Ectodermal cell (in vitro differentiated cells): ENCODE data around the gene DAB1.

ENCODE experiments used
- H3K27ac ChIP-seq: 2 replicates; pipeline ENCODE4 v1.7.0; 2013; ENCODE audit warnings: mild to moderate bottlenecking, low read depth, low read length; ENCODE audit not compliant: insufficient read depth, poor library complexity, severe bottlenecking
- H3K27me3 ChIP-seq: 2 replicates; pipeline ENCODE4 v1.7.0; 2013; ENCODE audit warnings: mild to moderate bottlenecking, low read length; ENCODE audit not compliant: insufficient read depth, control insufficient read depth, poor library complexity, severe bottlenecking
- H3K36me3 ChIP-seq: one replicate; pipeline ENCODE4 v1.7.0; 2013; ENCODE audit warnings: low read length; ENCODE audit not compliant: control insufficient read depth, insufficient read depth
- H3K4me1 ChIP-seq: one replicate; pipeline ENCODE4 v1.7.0; 2013; ENCODE audit warnings: low read length; ENCODE audit not compliant: control insufficient read depth, insufficient read depth
- H3K4me3 ChIP-seq: 2 replicates; pipeline ENCODE4 v1.7.0; 2013; ENCODE audit warnings: low read depth, low read length, control low read depth; ENCODE audit not compliant: insufficient read depth
- H3K9me3 ChIP-seq: 2 replicates; pipeline ENCODE4 v1.7.0; 2013; ENCODE audit warnings: mild to moderate bottlenecking, low read length, moderate library complexity; ENCODE audit not compliant: control insufficient read depth
- WGBS, 2 experiments: methylation state at CpG; one replicate each; pipeline ENCODE4 v1.1.7; 2013; ENCODE audit warnings: missing lambda C conversion rate in 2 of 2; 5-methylcytosine and 5-hydroxymethylcytosine counted together

The DAB1 gene

DNA sequence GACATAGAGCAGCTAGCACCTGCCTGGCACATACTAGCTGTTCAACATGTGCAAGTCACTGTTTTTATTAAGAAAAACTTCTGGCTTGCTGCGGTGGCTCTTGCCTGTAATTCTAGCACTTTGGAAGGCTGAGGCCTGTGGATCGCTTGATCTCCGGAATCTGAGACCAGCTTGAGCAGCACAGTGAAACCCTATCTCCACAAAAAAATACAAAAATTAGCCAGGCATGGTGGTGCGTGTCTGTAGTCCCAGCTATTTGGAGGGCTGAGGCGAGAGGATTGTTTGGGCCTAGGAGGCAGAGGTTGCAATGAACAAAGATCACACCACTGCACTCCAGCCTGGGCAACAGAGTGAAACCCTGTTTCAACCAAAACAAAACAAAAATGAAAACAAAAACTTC lies 430.4 kb downstream of the DAB1 start:
- H3K4me1 ChIP-seq = no peaks in the 10 kb centered on the region
- no peaks in the 10 kb centered on the region for H3K9me3 ChIP-seq
- H3K27ac ChIP-seq = no peak overlapping the region
- H3K4me3 ChIP-seq = no peak overlapping the region
- H3K27me3 ChIP-seq = no peaks in the 10 kb centered on the region
- 84 to 89% methylated on average over 5 of the region's 5 CpGs for WGBS, 2 experiments
- no peaks in the 10 kb centered on the region for H3K36me3 ChIP-seq

DNA sequence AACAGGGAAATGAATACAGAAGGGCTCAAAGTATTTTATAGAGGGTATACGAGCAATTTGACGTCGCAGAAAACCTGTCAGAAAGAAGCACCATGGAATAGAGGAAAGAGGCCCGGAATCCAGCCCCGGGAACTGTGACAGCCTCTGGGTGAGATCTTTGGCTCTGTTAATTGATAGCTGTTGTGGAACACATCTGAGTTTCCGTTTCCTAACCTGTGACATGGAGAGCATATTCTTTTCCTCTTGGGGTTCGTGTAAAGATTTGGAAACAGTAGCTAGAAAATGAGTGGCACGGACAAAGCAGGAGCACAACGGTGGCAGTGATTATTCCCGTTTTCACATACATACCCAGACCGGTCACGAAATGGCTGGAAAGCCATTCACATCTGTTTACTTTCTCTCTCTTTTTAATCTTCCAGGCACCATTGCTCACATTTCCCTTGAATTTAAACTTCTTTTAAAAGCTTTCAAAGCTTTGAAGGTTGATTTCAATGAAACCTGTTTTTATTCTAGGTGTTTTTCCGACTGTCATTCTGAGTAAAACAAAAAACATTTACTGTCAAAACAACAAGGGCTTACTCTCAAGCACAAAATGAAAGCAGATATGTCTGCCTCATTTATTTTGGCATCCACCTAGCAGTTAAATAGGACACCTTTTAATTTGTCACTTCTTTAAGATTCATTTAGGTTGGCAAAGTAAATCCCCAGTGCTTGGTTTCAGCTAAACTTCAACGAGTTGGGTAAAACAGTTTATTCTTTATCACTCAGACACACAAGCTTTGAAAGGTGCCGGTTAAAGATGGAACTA lies 431.3 kb downstream of the DAB1 start:
- Histone ChIP-seq H3K36me3 (no peaks in the 10 kb centered on the region), H3K9me3 (no peaks in the 10 kb centered on the region), H3K4me3 (no peak overlapping the region), H3K27ac (no peak overlapping the region), H3K27me3 (no peaks in the 10 kb centered on the region), H3K4me1 (no peaks in the 10 kb centered on the region)
- 93 to 95% methylated on average over 14 to 15 of the region's 15 CpGs for WGBS, 2 experiments

DNA sequence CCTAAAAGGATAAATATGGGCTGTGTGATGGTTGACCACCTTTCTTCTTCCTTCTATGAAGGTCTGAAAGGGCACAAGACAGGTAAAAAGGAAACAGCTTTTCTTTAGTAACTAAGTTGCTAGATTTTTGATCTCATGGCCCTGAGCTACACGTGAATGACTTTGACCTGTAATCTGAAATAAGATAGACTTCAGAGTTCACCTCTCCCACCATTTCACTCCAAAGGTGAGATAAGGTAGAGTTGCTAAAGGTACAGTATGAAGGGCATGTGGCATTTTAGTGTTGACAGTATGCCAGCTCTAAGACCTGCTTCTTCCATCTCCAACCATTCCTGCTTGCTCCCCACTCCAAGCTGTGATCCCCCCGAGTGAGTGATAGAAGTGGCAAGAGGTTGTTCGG lies 432.3 kb downstream of the DAB1 start:
- H3K4me1 ChIP-seq = no peaks in the 10 kb centered on the region
- 86 to 92% methylated on average over 3 of the region's 3 CpGs for WGBS, 2 experiments
- H3K27me3 ChIP-seq = no peaks in the 10 kb centered on the region
- no peaks in the 10 kb centered on the region for H3K9me3 ChIP-seq
- H3K4me3 ChIP-seq = no peak overlapping the region
- H3K27ac ChIP-seq = no peak overlapping the region
- H3K36me3 ChIP-seq = no peaks in the 10 kb centered on the region

DNA sequence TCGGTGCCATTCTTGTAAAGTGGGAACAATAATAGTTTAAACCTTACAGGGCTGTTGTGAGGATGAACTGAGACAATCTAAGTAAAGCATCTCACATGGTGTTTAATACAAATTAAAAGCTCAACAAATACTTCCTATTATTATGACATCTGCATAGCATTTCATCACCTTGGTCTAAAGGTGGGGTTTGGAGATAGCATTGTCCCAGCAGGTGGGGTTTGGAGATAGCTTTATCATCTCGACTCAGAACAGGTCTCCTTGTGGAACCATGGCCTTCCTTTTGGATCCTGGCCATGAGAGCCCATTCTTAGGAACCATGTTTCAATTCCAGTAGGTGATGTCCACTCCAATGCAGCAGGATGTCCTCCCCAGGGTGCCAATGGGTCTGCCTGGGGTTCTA lies 437.5 kb downstream of the DAB1 start:
- H3K4me3 ChIP-seq = no peak overlapping the region
- H3K27me3 ChIP-seq = no peaks in the 10 kb centered on the region
- H3K36me3 ChIP-seq = no peaks in the 10 kb centered on the region
- no peaks in the 10 kb centered on the region for H3K9me3 ChIP-seq
- no peaks in the 10 kb centered on the region for H3K4me1 ChIP-seq
- WGBS, 2 experiments = 95 to 98% methylated on average over 2 of the region's 2 CpGs
- H3K27ac ChIP-seq = no peak overlapping the region

DNA sequence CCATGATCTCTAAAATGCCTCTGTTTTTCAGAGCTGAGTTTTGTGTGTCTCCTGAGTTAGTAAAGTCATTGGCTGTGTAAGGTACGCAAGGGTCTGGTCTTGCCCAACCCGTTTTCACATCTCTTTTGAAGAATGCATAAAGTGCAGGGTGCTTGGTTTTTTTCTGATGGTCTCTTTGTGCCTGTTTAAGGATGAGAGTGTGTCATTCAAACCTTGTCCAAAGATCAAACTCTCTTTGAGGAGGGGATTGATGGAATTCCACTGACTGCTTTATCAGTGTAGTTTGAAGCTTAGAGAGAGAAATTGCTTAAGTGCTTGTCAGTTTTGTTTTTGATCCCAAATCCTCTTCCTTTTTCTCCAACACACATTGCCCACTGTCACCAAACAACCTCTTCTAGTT lies 438.0 kb downstream of the DAB1 start:
- Histone ChIP-seq H3K4me1 (no peaks in the 10 kb centered on the region), H3K27ac (no peak overlapping the region), H3K4me3 (no peak overlapping the region), H3K9me3 (no peaks in the 10 kb centered on the region), H3K36me3 (no peaks in the 10 kb centered on the region), H3K27me3 (no peaks in the 10 kb centered on the region)
- 97 to 100% methylated on average over 2 of the region's 2 CpGs for WGBS, 2 experiments

DNA sequence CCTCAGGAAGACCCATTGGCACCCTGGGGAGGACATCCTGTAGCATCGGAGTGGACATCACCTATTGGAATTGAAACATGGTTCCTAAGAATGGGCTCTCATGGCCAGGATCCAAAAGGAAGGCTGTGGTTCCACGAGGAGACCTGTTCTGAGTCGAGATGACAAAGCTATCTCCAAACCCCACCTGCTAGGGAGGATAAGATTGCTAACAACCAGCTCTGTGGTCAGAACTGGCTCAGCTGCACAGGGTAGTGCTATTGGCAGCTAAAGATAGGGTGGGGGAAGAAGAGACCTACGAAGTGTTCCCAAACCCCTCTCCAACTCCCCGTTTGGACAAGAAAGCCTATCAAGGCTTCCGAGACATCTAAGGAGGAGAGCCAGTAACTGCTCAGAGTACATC lies 440.4 kb downstream of the DAB1 start:
- no peak overlapping the region for H3K27ac ChIP-seq
- WGBS, 2 experiments = 80 to 81% methylated on average over 6 of the region's 6 CpGs

DNA sequence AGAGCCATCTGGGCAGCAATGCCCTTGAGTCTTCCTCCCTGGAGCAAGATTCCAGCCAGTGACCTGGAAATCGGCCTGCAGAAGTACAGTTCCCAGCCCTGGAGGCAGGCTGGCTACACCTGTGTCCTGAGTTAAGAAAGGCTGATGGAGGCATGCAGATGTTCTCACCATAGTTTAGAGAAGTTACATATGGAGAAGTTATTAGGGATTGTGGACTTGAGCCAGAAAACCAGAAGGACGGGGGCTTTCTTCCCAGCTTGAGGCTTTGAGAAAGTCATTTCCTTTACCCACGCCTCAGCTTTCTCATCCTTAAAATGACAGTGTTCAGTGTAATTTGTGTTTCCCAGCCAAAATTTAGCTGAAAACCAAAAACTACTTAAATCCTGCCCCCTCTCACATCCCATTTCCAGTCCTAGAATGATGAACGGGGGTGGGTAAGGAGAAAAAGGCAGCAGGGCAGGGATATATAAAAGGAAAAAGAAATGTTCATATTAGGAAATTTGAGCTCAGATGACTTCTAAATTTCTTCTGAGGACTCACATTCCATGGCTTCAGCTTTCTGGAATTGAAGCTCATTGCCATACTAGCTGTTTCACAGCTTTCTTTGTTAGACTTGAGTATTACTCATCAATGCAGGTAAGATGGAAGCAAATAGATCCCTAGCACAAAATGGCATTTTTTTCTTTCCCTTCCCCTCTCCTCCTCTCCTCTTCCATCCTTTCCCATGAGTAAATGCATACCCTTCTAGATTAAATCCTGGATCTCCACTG lies 443.7 kb downstream of the DAB1 start:
- H3K36me3 ChIP-seq = no peaks in the 10 kb centered on the region
- H3K4me1 ChIP-seq = no peaks in the 10 kb centered on the region
- no peak overlapping the region for H3K27ac ChIP-seq
- WGBS, 2 experiments = 91 to 93% methylated on average over 4 of the region's 4 CpGs
- no peaks in the 10 kb centered on the region for H3K27me3 ChIP-seq
- no peaks in the 10 kb centered on the region for H3K9me3 ChIP-seq
- H3K4me3 ChIP-seq = no peak overlapping the region

More for the DNA sequence above, 440.4 kb downstream of the DAB1 start:
- no peaks in the 10 kb centered on the region for H3K36me3 ChIP-seq
- no peaks in the 10 kb centered on the region for H3K9me3 ChIP-seq
- H3K4me3 ChIP-seq = no peak overlapping the region
- H3K27me3 ChIP-seq = no peaks in the 10 kb centered on the region
- no peaks in the 10 kb centered on the region for H3K4me1 ChIP-seq

DNA sequence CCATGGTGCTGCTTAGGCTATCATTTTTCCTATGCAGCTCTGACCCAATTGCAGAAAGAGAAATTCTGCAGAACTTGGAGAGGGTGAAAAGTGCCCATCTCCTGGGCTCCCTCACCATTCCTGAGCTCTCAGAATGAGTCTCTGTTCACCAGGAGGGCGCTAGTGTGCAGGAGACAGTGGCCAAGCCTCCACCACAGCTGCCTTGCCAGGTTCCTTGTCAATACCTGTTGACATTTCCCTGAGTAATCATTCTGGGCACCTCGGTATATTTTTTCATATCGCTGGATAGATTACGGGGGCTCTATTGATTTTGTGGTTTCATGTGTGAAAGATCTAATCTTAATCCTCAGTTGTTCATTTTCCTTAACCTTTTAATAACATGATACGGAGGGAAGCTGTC lies 445.0 kb downstream of the DAB1 start:
- Histone ChIP-seq H3K27ac (no peak overlapping the region), H3K27me3 (no peaks in the 10 kb centered on the region), H3K36me3 (no peaks in the 10 kb centered on the region), H3K9me3 (no peaks in the 10 kb centered on the region), H3K4me1 (no peaks in the 10 kb centered on the region), H3K4me3 (no peak overlapping the region)
- 78 to 92% methylated on average over 1 to 4 of the region's 5 CpGs for WGBS, 2 experiments

DNA sequence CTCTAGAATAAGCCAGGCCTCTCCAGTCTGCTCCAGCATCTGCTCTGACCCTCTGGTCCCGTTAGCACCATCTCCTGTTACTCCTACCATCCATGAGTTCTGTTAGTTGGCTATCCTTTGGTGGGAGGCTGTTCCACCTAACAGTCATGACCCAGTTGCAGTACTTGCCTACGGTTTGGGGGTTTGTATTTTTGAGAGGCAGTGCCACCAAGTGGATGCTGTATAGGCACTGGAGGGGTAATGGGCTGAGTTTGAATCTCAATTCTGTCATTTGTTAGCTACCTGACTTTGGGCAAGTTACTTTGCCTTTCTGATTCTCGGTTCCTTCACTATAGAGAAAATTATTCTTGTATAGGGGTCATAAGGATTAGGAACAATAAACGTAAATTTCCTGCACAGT lies 445.9 kb downstream of the DAB1 start:
- Histone ChIP-seq H3K27me3 (no peaks in the 10 kb centered on the region), H3K9me3 (no peaks in the 10 kb centered on the region), H3K4me3 (no peak overlapping the region), H3K36me3 (no peaks in the 10 kb centered on the region), H3K4me1 (no peaks in the 10 kb centered on the region), H3K27ac (no peak overlapping the region)
- WGBS, 2 experiments = 87 to 88% methylated on average over 3 to 4 of the region's 4 CpGs

DNA sequence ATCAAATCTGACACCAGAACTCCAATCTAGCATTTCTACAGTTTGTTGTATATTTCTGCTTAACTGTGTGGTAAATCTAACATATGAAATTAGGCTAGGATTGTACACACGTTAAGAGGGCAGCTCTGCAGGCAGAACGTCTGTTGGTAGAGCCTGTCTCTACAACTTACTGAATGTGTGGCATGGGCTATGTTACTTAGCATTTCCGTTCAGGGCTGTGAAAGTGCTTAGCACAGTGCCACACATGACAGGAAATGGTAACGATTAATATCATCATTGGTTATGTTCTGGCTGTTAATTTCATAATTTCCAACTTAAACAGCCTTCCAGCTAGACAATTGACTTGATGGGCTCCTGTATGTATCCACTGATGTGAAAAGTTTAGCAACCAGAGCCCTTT lies 448.4 kb downstream of the DAB1 start:
- H3K4me3 ChIP-seq = no peak overlapping the region
- WGBS, 2 experiments = 94 to 97% methylated on average over 4 of the region's 4 CpGs
- H3K36me3 ChIP-seq = no peaks in the 10 kb centered on the region
- H3K9me3 ChIP-seq = no peaks in the 10 kb centered on the region
- H3K27me3 ChIP-seq = no peaks in the 10 kb centered on the region
- H3K4me1 ChIP-seq = no peaks in the 10 kb centered on the region
- no peak overlapping the region for H3K27ac ChIP-seq
